Hepatocyte (in vitro differentiated cells): ENCODE results near the gene MB. TPM values are rescaled to one million over a fixed set of nuclear protein-coding genes. Genes with fewer than 3 reads are reported as not detected.

Source experiments
- DNase-seq: peaks from one replicate; pipeline ENCODE4 v3.0.0-alpha.2; 2016; ENCODE audit warnings: low spot score
- H2AFZ ChIP-seq: fragments of 200-600 bp; sonication (generic); 2 replicates; pipeline ENCODE4 v1.6.0; 2016; ENCODE audit warnings: antibody characterized with exemption, mild to moderate bottlenecking
- H3K27ac ChIP-seq: fragments of 200-600 bp; sonication (generic); 2 replicates; pipeline ENCODE4 v1.5.1; 2016; ENCODE audit warnings: mild to moderate bottlenecking
- H3K27me3 ChIP-seq: fragments of 200-600 bp; sonication (generic); 2 replicates; pipeline ENCODE4 v1.6.1; 2016
- H3K36me3 ChIP-seq: fragments of 200-600 bp; sonication (generic); replicated peaks from 2 replicates; pipeline ENCODE4 v1.5.1; 2016; ENCODE audit warnings: low read depth; ENCODE audit not compliant: insufficient read depth
- H3K4me1 ChIP-seq: fragments of 200-600 bp; sonication (generic); 2 replicates; pipeline ENCODE4 v1.5.1; 2016; ENCODE audit warnings: mild to moderate bottlenecking, moderate library complexity; ENCODE audit not compliant: insufficient read depth
- H3K4me2 ChIP-seq: fragments of 200-600 bp; sonication (generic); 2 replicates; pipeline ENCODE4 v1.6.0; 2016
- H3K4me3 ChIP-seq: fragments of 200-600 bp; sonication (generic); 2 replicates; pipeline ENCODE4 v1.5.1; 2016; ENCODE audit warnings: mild to moderate bottlenecking
- H3K79me2 ChIP-seq: fragments of 200-600 bp; sonication (generic); 2 replicates; pipeline ENCODE4 v1.6.0; 2017; ENCODE audit warnings: mild to moderate bottlenecking
- H3K9me2 ChIP-seq: fragments of 200-600 bp; sonication (generic); replicated peaks from 2 replicates; pipeline ENCODE4 v1.6.0; 2017; ENCODE audit warnings: mild to moderate bottlenecking; ENCODE audit not compliant: insufficient read depth
- H3K9me3 ChIP-seq: fragments of 200-600 bp; sonication (generic); 2 replicates; pipeline ENCODE4 v1.5.1; 2016; ENCODE audit warnings: low read depth, mild to moderate bottlenecking
- H4K20me1 ChIP-seq: fragments of 200-600 bp; sonication (generic); 2 replicates; pipeline ENCODE4 v1.6.0; 2016; ENCODE audit warnings: mild to moderate bottlenecking; ENCODE audit not compliant: insufficient read depth, poor library complexity, severe bottlenecking
- EZH2 ChIP-seq: fragments of 200-600 bp; sonication (generic); IDR thresholded peaks from 2 replicates; pipeline ENCODE4 v1.6.1; 2016; ENCODE audit warnings: antibody characterized with exemption, mild to moderate bottlenecking, borderline replicate concordance
- EZH2phosphoT487 ChIP-seq: fragments of 200-600 bp; sonication (generic); IDR thresholded peaks from one replicate; pipeline ENCODE4 v1.6.1; 2018; ENCODE audit warnings: antibody characterized with exemption, mild to moderate bottlenecking, low read depth, moderate library complexity; ENCODE audit not compliant: unreplicated experiment, severe bottlenecking
- WGBS: methylation state at CpG from one replicate; pipeline ENCODE4 v1.1.6; 2016; ENCODE audit warnings: low lambda C conversion rate; ENCODE audit errors: missing lambda C conversion rate; 5-methylcytosine and 5-hydroxymethylcytosine counted together
- polyA plus RNA-seq: library from polyadenylated mRNA; unstranded; fragments of >200 nt; fragmentation: Nextera tagmentation; extraction: Ambion mirVana; gene quantifications from 2 replicates; pipeline ENCODE4 v1.2.1, GENCODE V29; 2016
- total RNA-seq: library from RNA; depleted of rRNA; stranded (reverse); fragments of >200 nt; gene quantifications from 2 replicates; pipeline ENCODE4 v1.2.3, GENCODE V29; 2014
- TF ChIP-seq, protein P1 (sequence below): fragments of 200-600 bp; sonication (generic); IDR thresholded peaks from 2 replicates; pipeline ENCODE4 v1.5.1; 2016; ENCODE audit warnings: antibody characterized with exemption, mild to moderate bottlenecking; ENCODE audit not compliant: poor library complexity

MB gene
- total and polyA plus RNA-seq, 2 experiments from 2014 or later = 0.64 TPM; not detected in 1

DNA sequence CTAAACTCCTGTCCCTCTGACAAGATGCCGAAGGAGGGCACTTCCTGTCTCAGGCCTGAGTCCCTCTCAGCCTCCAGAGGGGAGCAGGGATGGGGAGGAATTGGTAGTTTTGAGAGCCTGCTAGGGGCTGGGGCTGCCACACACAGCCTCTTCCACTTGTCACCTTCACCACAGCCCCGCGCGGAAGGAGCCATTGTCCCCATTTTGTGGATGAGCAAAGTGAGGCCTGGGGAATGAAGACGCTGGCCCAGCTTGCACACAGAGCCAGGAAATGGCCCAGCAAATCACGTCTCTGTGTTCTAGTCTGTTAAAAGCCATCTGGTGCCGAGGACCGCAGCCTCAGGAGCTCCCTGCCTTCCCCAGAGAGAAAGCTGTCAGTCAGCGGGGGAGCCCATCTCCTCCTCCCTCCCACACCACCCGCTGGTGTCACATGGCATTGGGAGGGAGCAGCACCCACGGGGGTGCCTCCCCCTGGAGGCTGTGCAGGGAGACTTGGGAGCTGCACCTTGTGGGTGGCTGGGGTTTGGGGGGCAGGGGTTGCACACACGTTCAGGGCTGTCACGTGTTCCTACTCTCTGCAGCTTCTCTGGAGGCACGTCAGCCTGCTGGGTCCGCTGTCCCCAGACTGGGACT lies 41.9 kb downstream of the MB start:
- Histone ChIP-seq H3K27ac (no peak overlapping the region), H3K36me3 (no peaks in the 10 kb centered on the region), H3K4me1 (no peaks in the 10 kb centered on the region), H3K9me2 (no peaks in the 10 kb centered on the region), H3K4me2 (no peak overlapping the region), H3K27me3 (no peaks in the 10 kb centered on the region), H3K79me2 (no peaks in the 10 kb centered on the region), H4K20me1 (no peaks in the 10 kb centered on the region), H3K4me3 (no peak overlapping the region), H2AFZ (no peak overlapping the region), H3K9me3 (no peaks in the 10 kb centered on the region)
- 69% methylated on average over 15 of the region's 15 CpGs for WGBS
- DNase-seq = no peak
- TF ChIP-seq EZH2phosphoT487 (no peak), EZH2 (no peak)
- TF ChIP-seq, protein P1, sequence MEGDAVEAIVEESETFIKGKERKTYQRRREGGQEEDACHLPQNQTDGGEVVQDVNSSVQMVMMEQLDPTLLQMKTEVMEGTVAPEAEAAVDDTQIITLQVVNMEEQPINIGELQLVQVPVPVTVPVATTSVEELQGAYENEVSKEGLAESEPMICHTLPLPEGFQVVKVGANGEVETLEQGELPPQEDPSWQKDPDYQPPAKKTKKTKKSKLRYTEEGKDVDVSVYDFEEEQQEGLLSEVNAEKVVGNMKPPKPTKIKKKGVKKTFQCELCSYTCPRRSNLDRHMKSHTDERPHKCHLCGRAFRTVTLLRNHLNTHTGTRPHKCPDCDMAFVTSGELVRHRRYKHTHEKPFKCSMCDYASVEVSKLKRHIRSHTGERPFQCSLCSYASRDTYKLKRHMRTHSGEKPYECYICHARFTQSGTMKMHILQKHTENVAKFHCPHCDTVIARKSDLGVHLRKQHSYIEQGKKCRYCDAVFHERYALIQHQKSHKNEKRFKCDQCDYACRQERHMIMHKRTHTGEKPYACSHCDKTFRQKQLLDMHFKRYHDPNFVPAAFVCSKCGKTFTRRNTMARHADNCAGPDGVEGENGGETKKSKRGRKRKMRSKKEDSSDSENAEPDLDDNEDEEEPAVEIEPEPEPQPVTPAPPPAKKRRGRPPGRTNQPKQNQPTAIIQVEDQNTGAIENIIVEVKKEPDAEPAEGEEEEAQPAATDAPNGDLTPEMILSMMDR = no peak

DNA sequence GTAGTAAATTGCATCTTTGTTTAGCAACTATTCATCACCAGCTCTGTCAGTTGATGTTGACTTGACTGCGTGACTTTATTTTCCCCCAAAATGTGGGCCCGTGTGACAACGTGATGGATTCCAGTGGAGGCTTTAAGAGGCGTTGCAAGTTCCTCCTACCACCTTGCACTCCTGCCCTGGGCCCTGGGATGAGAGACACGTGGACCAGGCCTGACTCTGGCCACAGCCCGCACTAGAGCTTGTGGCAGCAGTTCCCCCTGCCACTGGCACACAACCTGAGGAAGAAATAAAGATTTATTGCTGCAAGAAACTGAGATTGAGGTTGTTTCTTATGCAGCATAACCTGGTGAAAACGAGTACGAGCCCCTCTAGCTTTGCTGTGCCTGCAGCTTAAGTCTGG lies 44.6 kb downstream of the MB start:
- 77% methylated on average over 8 of the region's 8 CpGs for WGBS
- no peaks in the 10 kb centered on the region for H3K36me3 ChIP-seq
- H3K4me3 ChIP-seq = no peak overlapping the region
- no peaks in the 10 kb centered on the region for H4K20me1 ChIP-seq
- H3K4me1 ChIP-seq = peaks cover 10% of the 10 kb centered on the region
- TF ChIP-seq EZH2 = no peak
- DNase-seq = no peak
- no peaks in the 10 kb centered on the region for H3K79me2 ChIP-seq
- H3K9me3 ChIP-seq = no peaks in the 10 kb centered on the region
- H3K4me2 ChIP-seq = no peak overlapping the region
- H3K9me2 ChIP-seq = no peaks in the 10 kb centered on the region
- no peaks in the 10 kb centered on the region for H3K27me3 ChIP-seq
- H2AFZ ChIP-seq = no peak overlapping the region
- H3K27ac ChIP-seq = no peak overlapping the region

DNA sequence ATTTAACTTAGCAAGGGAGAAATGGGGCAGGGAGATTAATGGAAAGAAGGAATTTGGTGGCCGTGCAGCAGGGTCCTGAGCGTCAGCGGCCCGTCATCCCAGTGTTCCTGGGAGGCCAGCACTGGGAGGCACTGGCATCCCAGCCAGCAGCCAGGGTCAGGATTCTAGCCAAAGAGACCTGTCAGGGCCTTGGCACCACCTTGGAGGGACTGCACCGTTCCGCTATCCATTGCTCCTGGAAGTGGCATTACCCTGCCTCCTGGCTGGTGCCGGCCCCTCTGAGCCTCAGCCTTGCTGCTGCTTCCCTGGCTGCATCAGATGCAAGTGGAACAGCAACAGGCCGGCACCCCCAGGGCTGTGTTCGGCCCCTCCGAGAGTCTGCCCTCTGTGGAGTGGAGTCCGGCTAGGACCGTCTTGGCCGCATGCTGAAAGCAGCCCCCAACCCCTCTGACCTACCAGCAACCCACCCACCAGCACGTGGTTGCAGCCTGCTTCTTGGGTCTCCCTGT lies 46.4 kb downstream of the MB start:
- TF ChIP-seq, protein P1 = no peak
- TF ChIP-seq EZH2 (no peak), EZH2phosphoT487 (no peak)
- peaks cover 10% of the 10 kb centered on the region for H3K4me1 ChIP-seq
- no peak for DNase-seq
- H2AFZ ChIP-seq = no peak overlapping the region
- 88% methylated on average over 14 of the region's 14 CpGs for WGBS
- H3K27me3 ChIP-seq = no peaks in the 10 kb centered on the region
- no peaks in the 10 kb centered on the region for H4K20me1 ChIP-seq
- no peaks in the 10 kb centered on the region for H3K36me3 ChIP-seq
- H3K79me2 ChIP-seq = no peaks in the 10 kb centered on the region
- no peaks in the 10 kb centered on the region for H3K9me2 ChIP-seq
- no peak overlapping the region for H3K4me2 ChIP-seq
- no peak overlapping the region for H3K27ac ChIP-seq
- no peak overlapping the region for H3K4me3 ChIP-seq
- no peaks in the 10 kb centered on the region for H3K9me3 ChIP-seq

GRCh38 chr22:35569916-35570315 lies 47.2 kb downstream of the MB start:
- 97% methylated on average over 13 of the region's 13 CpGs for WGBS
- Histone ChIP-seq H3K79me2 (no peaks in the 10 kb centered on the region), H3K4me3 (no peak overlapping the region), H3K36me3 (no peaks in the 10 kb centered on the region), H3K9me2 (no peaks in the 10 kb centered on the region), H3K27ac (no peak overlapping the region), H3K9me3 (no peaks in the 10 kb centered on the region), H3K27me3 (no peaks in the 10 kb centered on the region), H3K4me2 (no peak overlapping the region), H2AFZ (no peak overlapping the region), H4K20me1 (no peaks in the 10 kb centered on the region), H3K4me1 (peaks cover 10% of the 10 kb centered on the region)
- TF ChIP-seq EZH2 (no peak), EZH2phosphoT487 (no peak)
- TF ChIP-seq, protein P1 = no peak
- DNase-seq = no peak
